22Rv1 (cell line): ENCODE results near the gene IL33.

Source experiments
- CTCF ChIP-seq: fragments of 450-650 bp; IDR thresholded peaks from 2 replicates; pipeline ENCODE4 v1.5.1; 2017; ENCODE audit warnings: mild to moderate bottlenecking
- ZFX ChIP-seq: fragments of 450-650 bp; IDR thresholded peaks from 2 replicates; pipeline ENCODE4 v1.6.1; 2017; ENCODE audit warnings: antibody characterized with exemption, borderline replicate concordance

- TF ChIP-seq CTCF (no peak), ZFX (no peak)
Observed at GRCh38 chr9:6270896-6271295, 55.3 kb downstream of the IL33 start.
